SU-DHL-6 (cell line): Measurements from ENCODE around the gene REELD1.

Source experiments
- CTCF ChIP-seq: fragments of 200-600 bp; sonication (generic); IDR thresholded peaks from one replicate; pipeline ENCODE4 v1.5.1; 2017; ENCODE audit warnings: antibody characterized with exemption, mild to moderate bottlenecking, low read length, moderate library complexity; ENCODE audit not compliant: insufficient read depth, poor library complexity, severe bottlenecking
- EZH2phosphoT487 ChIP-seq: fragments of 200-600 bp; sonication (generic), shearing (Covaris generic); conservative IDR thresholded peaks from 2 replicates; pipeline ENCODE4 v1.6.1; 2018; ENCODE audit warnings: mild to moderate bottlenecking, antibody characterized with exemption, low read length, moderate library complexity, mixed read lengths

- TF ChIP-seq CTCF (no peak), EZH2phosphoT487 (no peak)
Observed at GRCh38 chr4:146194212-146194611, 20.1 kb upstream of the REELD1 start.
